Measurements from ENCODE around the gene USF1.
A peak's percentile ranks its signal among the peaks of the same experiment; 100 is the strongest.

USF1 gene

DNA sequence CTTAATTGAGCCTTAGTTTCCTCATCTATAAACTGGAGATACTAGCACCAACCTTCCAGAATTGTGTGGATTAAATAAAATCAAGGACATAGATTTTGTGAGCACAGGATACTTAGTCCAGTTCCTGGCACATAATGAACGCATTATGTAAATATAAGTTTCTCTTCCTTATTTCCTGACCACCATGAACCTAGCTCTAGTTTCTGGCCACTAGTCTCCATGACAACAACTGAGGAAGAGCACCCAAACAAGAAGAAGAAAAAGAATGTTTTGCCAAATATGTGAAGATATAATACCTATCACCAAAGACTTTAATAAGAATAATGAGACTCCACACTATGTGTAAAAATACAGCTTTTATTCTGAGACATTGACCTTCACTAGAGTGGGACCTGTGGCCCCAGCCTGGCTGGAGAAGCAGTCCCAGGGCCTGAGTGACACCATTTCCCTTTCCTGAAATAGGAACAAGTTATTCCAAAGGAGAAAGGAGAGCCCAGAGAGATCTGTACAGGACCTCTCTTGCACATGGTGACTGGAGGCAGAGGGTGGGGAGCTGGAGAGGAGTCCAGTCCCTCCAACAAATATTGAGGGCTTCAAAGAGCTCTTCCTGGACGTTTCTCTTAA, 940 bp upstream of the USF1 start:
- H3K4me3 ChIP-seq (ENCODE audit: low read depth, low read length): peak overlapping the region; percentile 78
- H3K9me3 ChIP-seq (ENCODE audit: control insufficient read depth, insufficient read depth, low read depth, low read length): no peaks in the 10 kb centered on the region
- peaks cover 14% of the 10 kb centered on the region; the same call in 1 of the 2 replicates for H3K27me3 ChIP-seq (ENCODE audit: control insufficient read depth, insufficient read depth, low read length)
- H3K9ac ChIP-seq (ENCODE audit: low read length): peak overlapping the region; percentile 93
- peak overlapping the region; percentile 93 for H3K27ac ChIP-seq (ENCODE audit: low read depth, low read length)
- peaks cover 12% of the 10 kb centered on the region for H3K36me3 ChIP-seq (ENCODE audit: control insufficient read depth, insufficient read depth, low read length)
- H3K4me1 ChIP-seq (ENCODE audit: control insufficient read depth, insufficient read depth, low read length): peaks cover 10% of the 10 kb centered on the region; the same call in 1 of the 2 replicates

DNA sequence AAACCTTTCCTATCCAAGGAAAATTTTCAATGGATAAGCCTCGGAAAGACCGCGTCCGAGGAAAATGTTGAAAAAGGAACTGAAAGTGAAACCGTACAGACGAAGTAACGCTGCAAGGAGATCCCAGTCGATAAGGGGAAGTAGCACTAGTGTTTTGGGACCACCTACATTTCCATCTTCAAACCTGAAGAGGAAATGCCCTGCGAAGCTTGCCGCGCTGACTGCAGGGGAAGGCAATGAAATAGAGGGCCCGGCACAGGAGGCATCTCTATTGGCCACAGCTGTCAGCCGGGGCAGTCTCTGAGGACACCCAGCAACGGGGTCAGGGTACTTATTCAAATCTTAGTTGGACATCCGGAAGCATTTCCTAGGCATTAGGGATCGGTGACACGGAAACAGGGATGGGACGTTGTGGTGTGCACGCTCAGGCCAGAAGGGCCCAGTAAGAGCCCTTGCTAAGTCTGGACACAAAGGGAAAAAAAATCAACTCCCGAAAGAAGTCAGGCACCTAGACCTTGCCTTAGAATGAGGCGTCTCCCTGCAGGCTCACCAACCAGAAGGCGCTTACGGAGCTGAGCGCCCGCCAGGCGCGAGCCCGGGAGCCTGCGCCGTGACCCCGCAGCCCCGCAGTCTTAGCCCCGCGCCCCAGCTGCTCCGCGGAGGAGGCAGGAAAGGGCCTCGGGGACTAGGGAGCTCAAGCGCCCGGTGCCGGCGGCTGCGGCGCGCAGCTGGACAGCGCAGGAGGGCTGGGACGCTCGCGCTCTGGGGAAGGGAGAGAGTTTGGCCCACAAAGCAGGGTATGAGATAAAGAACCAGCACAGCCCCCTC, 655 bp downstream of the USF1 start:
- H3K36me3 ChIP-seq (ENCODE audit: control insufficient read depth, insufficient read depth, low read length): peaks cover 26% of the 10 kb centered on the region
- peaks cover 14% of the 10 kb centered on the region; the same call in 1 of the 2 replicates for H3K27me3 ChIP-seq (ENCODE audit: control insufficient read depth, insufficient read depth, low read length)
- H3K9ac ChIP-seq (ENCODE audit: low read length): peak overlapping the region; percentile 93
- H3K4me3 ChIP-seq (ENCODE audit: low read depth, low read length): peak overlapping the region; percentile 78
- H3K9me3 ChIP-seq (ENCODE audit: control insufficient read depth, insufficient read depth, low read depth, low read length): no peaks in the 10 kb centered on the region
- H3K4me1 ChIP-seq (ENCODE audit: control insufficient read depth, insufficient read depth, low read length): peaks cover 10% of the 10 kb centered on the region; the same call in 1 of the 2 replicates
- peak overlapping the region; percentile 93; the same call in 1 of the 2 replicates for H3K27ac ChIP-seq (ENCODE audit: low read depth, low read length)

DNA sequence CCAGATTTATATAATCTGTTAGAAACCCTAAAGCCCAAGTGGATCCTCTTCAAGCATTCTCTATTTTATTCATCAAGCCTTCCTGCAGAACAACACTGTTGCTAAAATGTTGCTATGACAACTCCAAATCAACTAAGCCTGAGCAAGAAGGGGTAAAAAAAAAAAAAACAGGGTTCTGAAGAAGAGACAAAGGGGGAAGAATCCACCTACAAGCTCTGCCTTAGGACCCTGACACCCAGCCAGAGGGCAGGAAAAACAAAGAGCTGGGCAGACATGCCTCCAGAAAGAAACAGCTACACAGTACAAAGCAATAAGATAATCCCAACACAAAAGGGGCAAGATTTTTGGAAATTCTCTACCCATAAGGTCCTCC, 1.3 kb downstream of the USF1 start:
- peak overlapping the region; percentile 78 for H3K4me3 ChIP-seq (ENCODE audit: low read depth, low read length)
- no peak overlapping the region for H3K27ac ChIP-seq (ENCODE audit: low read depth, low read length)
- no peaks in the 10 kb centered on the region for H3K9me3 ChIP-seq (ENCODE audit: control insufficient read depth, insufficient read depth, low read depth, low read length)
- H3K27me3 ChIP-seq (ENCODE audit: control insufficient read depth, insufficient read depth, low read length): peaks cover 14% of the 10 kb centered on the region; the same call in 1 of the 2 replicates
- peaks cover 10% of the 10 kb centered on the region; the same call in 1 of the 2 replicates for H3K4me1 ChIP-seq (ENCODE audit: control insufficient read depth, insufficient read depth, low read length)
- peaks cover 32% of the 10 kb centered on the region for H3K36me3 ChIP-seq (ENCODE audit: control insufficient read depth, insufficient read depth, low read length)
- peak overlapping the region; percentile 93 for H3K9ac ChIP-seq (ENCODE audit: low read length)

DNA sequence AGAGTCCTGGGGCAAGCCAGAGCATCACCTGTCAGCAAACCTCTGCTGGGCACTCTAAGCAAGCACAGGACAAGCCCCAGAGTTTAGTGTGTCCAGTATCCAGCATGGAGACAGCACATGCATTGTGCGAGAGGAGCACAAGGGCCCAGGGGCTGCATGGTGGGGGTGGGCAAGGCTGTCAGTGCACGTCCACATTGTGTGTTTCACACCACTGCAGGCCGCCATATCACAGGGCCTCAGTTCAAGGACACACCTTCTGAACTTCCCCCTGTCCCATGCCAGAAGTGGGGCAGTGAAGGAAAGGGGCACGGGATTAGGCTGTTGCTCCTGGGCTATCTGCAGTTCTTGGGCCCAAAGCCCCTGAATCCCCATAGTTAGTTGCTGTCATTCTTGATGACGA, 6.2 kb downstream of the USF1 start:
- no peaks in the 10 kb centered on the region for H3K9me3 ChIP-seq (ENCODE audit: control insufficient read depth, insufficient read depth, low read depth, low read length)
- no peak overlapping the region for H3K4me3 ChIP-seq (ENCODE audit: low read depth, low read length)
- peaks cover 14% of the 10 kb centered on the region; the same call in 1 of the 2 replicates for H3K4me1 ChIP-seq (ENCODE audit: control insufficient read depth, insufficient read depth, low read length)
- H3K36me3 ChIP-seq (ENCODE audit: control insufficient read depth, insufficient read depth, low read length): peaks cover 35% of the 10 kb centered on the region
- no peak overlapping the region for H3K9ac ChIP-seq (ENCODE audit: low read length)
- H3K27ac ChIP-seq (ENCODE audit: low read depth, low read length): no peak overlapping the region
- H3K27me3 ChIP-seq (ENCODE audit: control insufficient read depth, insufficient read depth, low read length): no peaks in the 10 kb centered on the region

DNA sequence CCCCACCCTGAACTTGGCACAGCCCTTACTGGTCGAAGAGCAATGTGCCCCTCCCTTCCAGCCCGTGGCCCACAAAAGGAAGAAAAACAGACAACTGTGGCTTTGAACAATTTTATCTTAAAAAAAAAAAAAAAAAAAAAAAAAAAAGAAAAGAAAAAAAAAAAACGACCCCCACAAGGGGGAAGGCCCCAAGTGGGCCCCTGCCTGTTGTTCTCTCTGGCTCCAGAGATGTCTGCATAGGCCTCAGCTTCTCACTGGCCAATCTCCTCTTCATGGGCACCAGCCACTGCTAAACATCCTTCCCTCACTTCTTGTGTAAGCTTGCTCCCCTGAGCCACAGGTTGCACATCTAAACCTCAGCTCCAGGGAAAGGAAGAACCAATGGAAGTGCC, 6.6 kb downstream of the USF1 start:
- Histone ChIP-seq H3K4me3 (ENCODE audit: low read depth, low read length) (peak overlapping the region; percentile 83), H3K9me3 (ENCODE audit: control insufficient read depth, insufficient read depth, low read depth, low read length) (no peaks in the 10 kb centered on the region), H3K27ac (ENCODE audit: low read depth, low read length) (no peak overlapping the region), H3K27me3 (ENCODE audit: control insufficient read depth, insufficient read depth, low read length) (no peaks in the 10 kb centered on the region), H3K4me1 (ENCODE audit: control insufficient read depth, insufficient read depth, low read length) (peaks cover 10% of the 10 kb centered on the region; the same call in 1 of the 2 replicates), H3K9ac (ENCODE audit: low read length) (no peak overlapping the region), H3K36me3 (ENCODE audit: control insufficient read depth, insufficient read depth, low read length) (peaks cover 35% of the 10 kb centered on the region)

DNA sequence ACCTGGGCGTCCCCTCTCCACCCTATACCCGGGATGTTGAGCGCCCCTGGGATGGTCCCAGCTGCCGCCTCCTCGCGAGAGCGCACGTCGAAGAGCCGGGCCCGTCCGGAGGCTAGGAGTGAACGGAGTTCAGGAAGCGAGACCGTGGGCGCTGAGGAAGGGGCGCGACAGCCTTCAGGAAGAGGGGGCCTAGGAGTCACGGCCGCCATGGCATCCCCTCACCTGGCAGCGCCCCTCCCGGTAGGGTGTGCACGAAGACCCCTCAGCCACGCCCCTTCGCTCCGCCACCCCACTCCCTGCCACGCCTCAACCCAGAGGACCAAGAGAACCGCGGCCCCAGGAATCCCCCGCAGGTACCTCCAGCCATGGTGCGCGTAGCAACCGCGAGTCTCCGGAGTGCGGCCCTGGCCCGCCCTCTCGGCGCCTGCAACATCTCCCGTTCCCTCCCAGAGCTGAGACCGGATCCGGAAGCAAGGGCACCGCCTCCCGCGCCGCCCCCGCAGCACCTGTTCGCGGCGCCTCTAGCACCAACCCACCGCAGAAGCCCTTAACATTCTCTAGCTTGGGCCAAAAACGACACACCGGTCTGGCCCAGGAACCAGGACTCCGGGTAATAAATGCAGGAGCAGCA, 7.1 kb downstream of the USF1 start, which contains the start of gene TSTD1:
Gene TSTD1 (minus strand): TSS at position 442 of the 631 bp plus-strand sequence. CDS start 75 bp downstream, at position 367.
- Histone ChIP-seq H3K36me3 (ENCODE audit: control insufficient read depth, insufficient read depth, low read length) (peaks cover 35% of the 10 kb centered on the region), H3K9ac (ENCODE audit: low read length) (peak within 1 kb of the TSS; percentile 68), H3K27me3 (ENCODE audit: control insufficient read depth, insufficient read depth, low read length) (no peaks in the 10 kb centered on the region), H3K27ac (ENCODE audit: low read depth, low read length) (no peak within 1 kb of the TSS), H3K4me1 (ENCODE audit: control insufficient read depth, insufficient read depth, low read length) (peaks cover 10% of the 10 kb centered on the region; the same call in 1 of the 2 replicates), H3K4me3 (ENCODE audit: low read depth, low read length) (peak within 1 kb of the TSS; percentile 83), H3K9me3 (ENCODE audit: control insufficient read depth, insufficient read depth, low read depth, low read length) (no peaks in the 10 kb centered on the region)

DNA sequence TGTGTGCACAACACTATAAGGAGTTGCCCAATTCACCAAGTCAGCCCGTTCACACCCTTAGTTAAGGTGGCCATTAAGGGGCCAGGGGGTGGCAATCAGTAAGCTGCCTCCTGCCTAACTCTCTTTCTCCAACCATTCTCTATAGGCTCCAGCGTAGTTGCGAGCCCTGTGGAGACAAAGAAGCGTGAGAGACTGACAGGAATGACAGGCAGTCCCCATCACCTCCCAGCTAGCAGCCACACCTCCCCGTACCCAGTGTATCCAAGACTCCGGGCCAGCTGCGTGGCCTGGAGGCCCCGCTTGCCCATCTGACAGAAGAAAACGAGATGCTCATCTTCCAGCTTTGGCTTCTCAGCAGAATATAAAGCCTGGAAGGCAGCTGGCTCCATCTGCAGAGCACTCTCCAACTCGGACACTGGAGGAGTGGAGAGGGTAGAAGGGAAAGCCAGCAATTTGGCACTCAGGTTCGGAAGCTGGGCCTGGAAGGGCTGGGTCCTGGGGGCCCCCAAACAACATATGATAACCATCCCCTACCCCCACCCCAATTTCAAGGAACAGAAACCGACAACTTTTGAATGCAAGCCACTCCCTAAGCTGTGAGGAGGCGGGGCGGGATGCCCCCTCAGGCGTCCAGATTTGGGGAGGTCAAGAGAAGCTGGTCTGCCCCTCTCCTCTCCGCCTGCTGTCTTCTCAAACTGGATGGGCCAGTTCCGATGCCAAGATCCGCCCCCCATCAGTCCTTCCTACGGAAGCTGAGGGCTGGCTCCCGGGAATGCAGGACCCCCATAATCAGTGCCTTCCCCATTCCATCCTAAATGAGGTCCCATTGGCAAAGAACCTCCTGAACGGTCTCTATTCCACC, 7.9 kb downstream of the USF1 start:
- Histone ChIP-seq H3K4me3 (ENCODE audit: low read depth, low read length) (peak overlapping the region; percentile 83), H3K27me3 (ENCODE audit: control insufficient read depth, insufficient read depth, low read length) (no peaks in the 10 kb centered on the region), H3K4me1 (ENCODE audit: control insufficient read depth, insufficient read depth, low read length) (peaks cover 10% of the 10 kb centered on the region; the same call in 1 of the 2 replicates), H3K9ac (ENCODE audit: low read length) (peak overlapping the region; percentile 68), H3K36me3 (ENCODE audit: control insufficient read depth, insufficient read depth, low read length) (peaks cover 35% of the 10 kb centered on the region), H3K27ac (ENCODE audit: low read depth, low read length) (no peak overlapping the region), H3K9me3 (ENCODE audit: control insufficient read depth, insufficient read depth, low read depth, low read length) (no peaks in the 10 kb centered on the region)

DNA sequence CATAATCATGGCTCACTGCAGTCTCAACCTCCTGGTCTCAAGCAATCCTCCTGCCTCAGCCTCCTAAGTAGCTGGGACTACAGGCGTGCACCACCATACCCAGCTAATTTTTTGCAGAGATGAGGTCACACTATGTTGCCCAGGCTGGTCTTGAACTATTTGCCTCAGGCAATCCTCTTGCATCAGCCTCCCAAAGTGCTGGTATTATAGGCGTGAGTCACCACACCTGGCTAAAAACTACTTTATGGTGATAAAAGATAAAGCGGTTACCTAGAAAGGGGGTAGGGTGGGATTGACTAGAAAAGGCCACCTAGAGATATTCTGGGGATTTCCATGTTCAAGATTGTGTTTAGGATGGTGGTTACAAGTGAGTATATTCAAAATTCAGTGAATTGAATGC, 12.0 kb downstream of the USF1 start:
- H3K27ac ChIP-seq (ENCODE audit: low read depth, low read length): no peak overlapping the region
- no peak overlapping the region for H3K4me3 ChIP-seq (ENCODE audit: low read depth, low read length)
- peaks cover 10% of the 10 kb centered on the region; the same call in 1 of the 2 replicates for H3K4me1 ChIP-seq (ENCODE audit: control insufficient read depth, insufficient read depth, low read length)
- no peak overlapping the region for H3K9ac ChIP-seq (ENCODE audit: low read length)
- no peaks in the 10 kb centered on the region for H3K27me3 ChIP-seq (ENCODE audit: control insufficient read depth, insufficient read depth, low read length)
- H3K9me3 ChIP-seq (ENCODE audit: control insufficient read depth, insufficient read depth, low read depth, low read length): 0 out of 2 replicates have a peak, but pooled peaks cover 3% of the 10 kb centered on the region
- no peaks in the 10 kb centered on the region for H3K36me3 ChIP-seq (ENCODE audit: control insufficient read depth, insufficient read depth, low read length)

DNA sequence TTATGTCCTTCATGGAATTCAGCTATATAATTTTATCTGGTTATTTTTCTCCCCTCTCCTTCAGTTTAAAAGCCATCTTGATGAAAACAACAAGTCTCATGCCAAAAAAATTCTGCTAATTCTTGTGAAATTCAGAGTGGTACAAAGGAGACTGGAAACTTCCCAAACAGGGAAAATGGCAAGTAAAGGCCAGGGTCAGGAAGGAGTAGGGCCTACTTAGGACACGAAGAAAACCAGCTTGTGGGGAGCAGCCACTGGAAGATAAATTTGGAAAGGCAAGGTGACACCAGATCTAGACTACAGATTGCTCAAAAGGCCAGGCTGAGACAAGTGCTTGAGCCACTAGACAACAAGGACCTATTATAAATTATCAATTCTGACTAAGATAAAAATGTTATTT, 13.4 kb downstream of the USF1 start:
- no peak overlapping the region for H3K27ac ChIP-seq (ENCODE audit: low read depth, low read length)
- H3K36me3 ChIP-seq (ENCODE audit: control insufficient read depth, insufficient read depth, low read length): no peaks in the 10 kb centered on the region
- peaks cover 9% of the 10 kb centered on the region; the same call in 1 of the 2 replicates for H3K9me3 ChIP-seq (ENCODE audit: control insufficient read depth, insufficient read depth, low read depth, low read length)
- H3K9ac ChIP-seq (ENCODE audit: low read length): no peak overlapping the region
- no peaks in the 10 kb centered on the region for H3K27me3 ChIP-seq (ENCODE audit: control insufficient read depth, insufficient read depth, low read length)
- H3K4me3 ChIP-seq (ENCODE audit: low read depth, low read length): no peak overlapping the region
- 0 out of 2 replicates have a peak, but pooled peaks cover 4% of the 10 kb centered on the region for H3K4me1 ChIP-seq (ENCODE audit: control insufficient read depth, insufficient read depth, low read length)

DNA sequence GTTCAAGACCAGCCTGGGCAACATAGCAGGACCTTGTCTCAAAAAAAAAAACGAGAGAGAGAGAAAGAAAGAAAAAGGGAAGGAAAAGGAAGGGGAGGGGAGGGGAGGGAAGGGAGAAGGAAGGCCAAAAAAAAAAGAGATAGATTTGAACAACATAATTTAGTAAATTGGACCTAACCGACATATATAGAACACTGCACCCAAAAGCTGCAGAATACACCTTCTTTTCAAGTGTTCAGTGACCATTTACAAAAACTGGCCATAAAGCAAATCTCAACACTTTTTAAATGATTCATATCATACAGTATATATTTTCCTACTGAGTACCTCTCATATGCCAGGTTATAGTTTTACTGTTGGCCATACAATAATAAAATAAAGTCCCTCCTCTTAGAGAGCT, 13.9 kb downstream of the USF1 start:
- Histone ChIP-seq H3K36me3 (ENCODE audit: control insufficient read depth, insufficient read depth, low read length) (no peaks in the 10 kb centered on the region), H3K27ac (ENCODE audit: low read depth, low read length) (no peak overlapping the region), H3K9ac (ENCODE audit: low read length) (no peak overlapping the region), H3K4me1 (ENCODE audit: control insufficient read depth, insufficient read depth, low read length) (0 out of 2 replicates have a peak, but pooled peaks cover 4% of the 10 kb centered on the region), H3K9me3 (ENCODE audit: control insufficient read depth, insufficient read depth, low read depth, low read length) (peaks cover 9% of the 10 kb centered on the region; the same call in 1 of the 2 replicates), H3K4me3 (ENCODE audit: low read depth, low read length) (no peak overlapping the region), H3K27me3 (ENCODE audit: control insufficient read depth, insufficient read depth, low read length) (no peaks in the 10 kb centered on the region)

All from HUES6 (cell line).